Measurements from ENCODE around the gene CPA1.

The CPA1 gene

GRCh38 chr7:130359276-130359857 lies 20.9 kb upstream of the CPA1 start:
- TF ChIP-seq CTCF (IDR thresholded peaks at IDR 0.05; ENCODE audit: low read depth, low read length), result no peak
- H3K36me3 ChIP-seq, result no peaks in the 10 kb centered on the region
- peaks cover under 1% of the 10 kb centered on the region for H3K4me1 ChIP-seq
- H3K9me3 ChIP-seq, result no peaks in the 10 kb centered on the region
- H3K27me3 ChIP-seq, result no peaks in the 10 kb centered on the region
- no peak for DNase-seq
- no peak overlapping the region for H3K4me3 ChIP-seq (ENCODE audit: low read depth, low read length)

DNA sequence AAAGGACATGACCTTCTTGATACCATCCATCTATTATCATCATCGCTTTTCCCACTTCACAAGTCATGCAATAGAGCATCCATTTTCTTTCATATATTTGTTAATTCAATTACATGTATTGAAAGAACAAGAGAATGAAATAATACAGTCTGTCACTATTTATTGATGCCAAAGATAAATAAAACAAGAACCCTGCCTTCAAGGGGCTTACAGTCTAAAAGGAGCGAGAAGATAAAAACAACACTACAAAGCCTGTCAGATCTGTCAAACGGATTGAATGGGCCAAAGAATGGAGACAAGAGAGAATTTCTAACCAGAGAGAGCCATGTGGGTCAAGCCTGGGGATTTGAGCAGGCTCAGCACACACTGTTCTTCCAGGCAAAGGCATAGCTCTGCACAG lies 19.8 kb upstream of the CPA1 start:
- H3K36me3 ChIP-seq, result no peaks in the 10 kb centered on the region
- no peaks in the 10 kb centered on the region for H3K27me3 ChIP-seq
- no peak overlapping the region for H3K4me3 ChIP-seq (ENCODE audit: low read depth, low read length)
- peaks cover 10% of the 10 kb centered on the region for H3K4me1 ChIP-seq
- TF ChIP-seq CTCF (IDR thresholded peaks at IDR 0.05; ENCODE audit: low read depth, low read length), result no peak
- DNase-seq, result no peak
- no peaks in the 10 kb centered on the region for H3K9me3 ChIP-seq

- no peaks in the 10 kb centered on the region for H3K27me3 ChIP-seq
- DNase-seq, result no peak
- no peaks in the 10 kb centered on the region for H3K36me3 ChIP-seq
- no peak overlapping the region for H3K4me3 ChIP-seq (ENCODE audit: low read depth, low read length)
- no peaks in the 10 kb centered on the region for H3K9me3 ChIP-seq
- H3K4me1 ChIP-seq, result peaks cover 18% of the 10 kb centered on the region
- no peak for TF ChIP-seq CTCF (IDR thresholded peaks at IDR 0.05; ENCODE audit: low read depth, low read length)
Observed at GRCh38 chr7:130361681-130362080, 18.6 kb upstream of the CPA1 start.

- DNase-seq, result no peak
- H3K4me1 ChIP-seq, result peaks cover 18% of the 10 kb centered on the region
- no peaks in the 10 kb centered on the region for H3K9me3 ChIP-seq
- H3K27me3 ChIP-seq, result no peaks in the 10 kb centered on the region
- no peaks in the 10 kb centered on the region for H3K36me3 ChIP-seq
- H3K4me3 ChIP-seq (ENCODE audit: low read depth, low read length), result no peak overlapping the region
- no peak for TF ChIP-seq CTCF (IDR thresholded peaks at IDR 0.05; ENCODE audit: low read depth, low read length)
Observed at GRCh38 chr7:130362251-130362816, 18.0 kb upstream of the CPA1 start.

GRCh38 chr7:130363026-130363847 lies 17.1 kb upstream of the CPA1 start:
- TF ChIP-seq CTCF (IDR thresholded peaks at IDR 0.05; ENCODE audit: low read depth, low read length), result no peak
- no peaks in the 10 kb centered on the region for H3K9me3 ChIP-seq
- no peaks in the 10 kb centered on the region for H3K27me3 ChIP-seq
- no peaks in the 10 kb centered on the region for H3K36me3 ChIP-seq
- H3K4me3 ChIP-seq (ENCODE audit: low read depth, low read length), result no peak overlapping the region
- DNase-seq, result no peak
- H3K4me1 ChIP-seq, result peaks cover 18% of the 10 kb centered on the region

- TF ChIP-seq CTCF (IDR thresholded peaks at IDR 0.05; ENCODE audit: low read depth, low read length), result no peak
- DNase-seq, result no peak
- peaks cover 24% of the 10 kb centered on the region for H3K4me1 ChIP-seq
- no peak overlapping the region for H3K4me3 ChIP-seq (ENCODE audit: low read depth, low read length)
- H3K9me3 ChIP-seq, result no peaks in the 10 kb centered on the region
- H3K27me3 ChIP-seq, result no peaks in the 10 kb centered on the region
- no peaks in the 10 kb centered on the region for H3K36me3 ChIP-seq
Observed at GRCh38 chr7:130364451-130364850, 15.8 kb upstream of the CPA1 start.
